Central memory CD8-positive, alpha-beta T cell (primary cell): ENCODE data around the gene VTN.

Experiments used
- ATAC-seq: fragments of 150-1000 bp; cut with Tn5 transposase; replicated peaks from 2 replicates; pipeline ENCODE4 v1.10.0; 2022; ENCODE audit warnings: mild to moderate bottlenecking, moderate FRiP score, moderate number of reproducible peaks; ENCODE audit not compliant: poor library complexity, severe bottlenecking; ENCODE audit errors: extremely low read depth
- DNase-seq, 2 donors: peaks; one replicate each; pipeline ENCODE4 v3.0.0; 2021; ENCODE audit warnings: low spot score in 2 of 2
- H3K27ac Mint-ChIP-seq: one replicate; pipeline ENCODE4 v1.8.0; 2022; ENCODE audit warnings: low read depth, mild to moderate bottlenecking, moderate library complexity, mixed read lengths
- H3K27me3 Mint-ChIP-seq: one replicate; pipeline ENCODE4 v1.8.0; 2022; ENCODE audit warnings: mixed read lengths
- H3K36me3 Mint-ChIP-seq: one replicate; pipeline ENCODE4 v1.8.0; 2022; ENCODE audit warnings: mild to moderate bottlenecking, moderate library complexity, mixed read lengths; ENCODE audit not compliant: insufficient read depth
- H3K4me1 Mint-ChIP-seq: one replicate; pipeline ENCODE4 v1.8.0; 2022; ENCODE audit warnings: mixed read lengths
- H3K4me3 Mint-ChIP-seq: one replicate; pipeline ENCODE4 v1.8.0; 2022; ENCODE audit warnings: mild to moderate bottlenecking, moderate library complexity, mixed read lengths
- H3K9me3 Mint-ChIP-seq: one replicate; pipeline ENCODE4 v1.8.0; 2022; ENCODE audit warnings: mixed read lengths

VTN gene

DNA sequence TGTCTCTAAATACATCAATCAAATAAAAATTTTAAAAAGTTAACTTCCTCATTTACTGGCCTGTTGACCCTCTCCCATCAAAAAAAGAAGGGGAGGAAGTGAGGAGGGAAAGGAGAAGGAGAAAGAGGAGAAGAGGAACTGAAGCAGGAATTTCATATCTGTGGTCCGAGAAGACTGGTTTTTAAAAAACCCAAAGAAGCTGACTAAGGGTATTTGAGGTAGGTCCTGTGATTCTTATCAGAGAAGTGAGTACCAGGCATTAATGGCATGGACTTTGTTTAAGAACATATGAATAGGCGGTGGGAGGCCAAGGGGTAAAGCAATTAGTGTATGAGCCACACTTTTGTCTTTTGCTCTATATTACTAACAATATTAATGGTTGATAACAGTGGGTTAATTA, 33.9 kb upstream of the VTN start:
- no peaks in the 10 kb centered on the region for H3K4me1 Mint-ChIP-seq
- H3K27me3 Mint-ChIP-seq, result peaks cover 18% of the 10 kb centered on the region
- H3K9me3 Mint-ChIP-seq, result no peaks in the 10 kb centered on the region
- H3K4me3 Mint-ChIP-seq, result peak overlapping the region; percentile 71
- peak overlapping the region; percentile 62 for H3K27ac Mint-ChIP-seq
- DNase-seq (no peak), ATAC-seq (no peak)
- H3K36me3 Mint-ChIP-seq, result peaks cover 2% of the 10 kb centered on the region

DNA sequence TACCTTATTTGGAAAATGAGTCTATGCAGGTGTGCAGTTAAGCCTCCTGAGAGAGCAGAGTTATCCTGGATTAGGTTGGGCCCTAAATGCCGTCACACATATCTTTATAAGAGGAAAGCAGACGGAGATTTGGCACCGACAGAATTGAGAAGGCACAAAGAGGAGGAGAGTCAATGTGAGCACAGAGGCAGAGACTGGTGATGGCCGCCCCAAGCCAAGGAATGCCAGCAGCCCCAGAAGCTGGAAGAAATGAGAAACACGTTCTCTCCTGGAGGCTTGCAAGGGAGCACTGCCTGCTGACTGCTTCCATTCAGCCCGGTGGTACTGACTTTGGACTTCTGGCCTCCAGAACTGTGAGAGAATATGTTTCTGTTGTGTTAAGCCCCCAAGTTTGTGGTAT, 32.7 kb upstream of the VTN start:
- peaks cover 2% of the 10 kb centered on the region for H3K36me3 Mint-ChIP-seq

DNA sequence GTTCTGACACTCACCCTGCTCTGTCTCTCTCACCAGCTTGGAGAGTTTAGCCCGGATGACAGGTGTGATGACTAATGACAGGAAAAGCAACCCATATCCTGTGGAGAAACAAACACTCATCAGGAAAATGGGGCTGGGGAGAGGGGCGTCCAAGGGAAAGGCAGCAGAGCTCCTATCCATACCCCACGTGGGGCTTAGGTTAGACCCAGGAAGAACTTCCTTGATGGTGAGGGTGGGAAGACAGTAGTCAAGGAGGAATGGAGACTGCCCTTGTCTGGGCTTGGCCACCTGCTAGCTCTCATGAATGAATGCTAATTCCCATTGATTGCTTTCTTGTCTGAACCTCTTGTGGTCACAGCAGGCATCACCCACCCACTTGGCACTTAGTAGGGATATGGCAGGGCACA, 32.1 kb upstream of the VTN start:
- Mint-ChIP-seq H3K27ac (no peak overlapping the region), H3K9me3 (no peaks in the 10 kb centered on the region), H3K36me3 (peaks cover 4% of the 10 kb centered on the region), H3K4me3 (no peak overlapping the region), H3K4me1 (no peaks in the 10 kb centered on the region), H3K27me3 (peaks cover 1% of the 10 kb centered on the region)
- ATAC-seq (no peak), DNase-seq (no peak)

More for the DNA sequence above, 32.7 kb upstream of the VTN start:
- Mint-ChIP-seq H3K27me3 (peaks cover 7% of the 10 kb centered on the region), H3K9me3 (no peaks in the 10 kb centered on the region), H3K27ac (peak overlapping the region; percentile 65), H3K4me3 (no peak overlapping the region), H3K4me1 (no peaks in the 10 kb centered on the region)
- no peak for ATAC-seq
- DNase-seq, result no peak

DNA sequence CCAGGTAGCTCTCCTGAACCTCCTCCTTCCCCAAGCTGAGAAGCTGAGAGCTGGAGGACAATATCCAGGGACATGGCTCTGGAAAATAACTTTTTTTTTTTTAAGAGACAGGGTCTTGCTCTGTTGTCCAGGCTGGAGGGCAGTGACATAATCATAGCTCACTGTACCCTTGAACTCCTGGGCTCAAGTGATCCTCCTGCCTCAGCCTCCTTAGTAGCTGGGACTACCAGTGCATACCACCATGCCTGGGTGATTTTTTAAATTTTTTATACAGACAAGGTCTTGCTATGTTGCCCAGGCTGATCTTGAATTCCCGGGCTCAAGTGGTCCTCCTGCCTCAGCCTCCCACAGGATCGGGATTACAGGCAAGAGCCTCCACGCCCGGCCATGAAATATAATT, 29.7 kb upstream of the VTN start:
- no peaks in the 10 kb centered on the region for H3K27me3 Mint-ChIP-seq
- H3K4me3 Mint-ChIP-seq, result no peak overlapping the region
- H3K36me3 Mint-ChIP-seq, result peaks cover 4% of the 10 kb centered on the region
- H3K27ac Mint-ChIP-seq, result no peak overlapping the region
- no peaks in the 10 kb centered on the region for H3K9me3 Mint-ChIP-seq
- ATAC-seq (no peak), DNase-seq (no peak)
- H3K4me1 Mint-ChIP-seq, result no peaks in the 10 kb centered on the region

DNA sequence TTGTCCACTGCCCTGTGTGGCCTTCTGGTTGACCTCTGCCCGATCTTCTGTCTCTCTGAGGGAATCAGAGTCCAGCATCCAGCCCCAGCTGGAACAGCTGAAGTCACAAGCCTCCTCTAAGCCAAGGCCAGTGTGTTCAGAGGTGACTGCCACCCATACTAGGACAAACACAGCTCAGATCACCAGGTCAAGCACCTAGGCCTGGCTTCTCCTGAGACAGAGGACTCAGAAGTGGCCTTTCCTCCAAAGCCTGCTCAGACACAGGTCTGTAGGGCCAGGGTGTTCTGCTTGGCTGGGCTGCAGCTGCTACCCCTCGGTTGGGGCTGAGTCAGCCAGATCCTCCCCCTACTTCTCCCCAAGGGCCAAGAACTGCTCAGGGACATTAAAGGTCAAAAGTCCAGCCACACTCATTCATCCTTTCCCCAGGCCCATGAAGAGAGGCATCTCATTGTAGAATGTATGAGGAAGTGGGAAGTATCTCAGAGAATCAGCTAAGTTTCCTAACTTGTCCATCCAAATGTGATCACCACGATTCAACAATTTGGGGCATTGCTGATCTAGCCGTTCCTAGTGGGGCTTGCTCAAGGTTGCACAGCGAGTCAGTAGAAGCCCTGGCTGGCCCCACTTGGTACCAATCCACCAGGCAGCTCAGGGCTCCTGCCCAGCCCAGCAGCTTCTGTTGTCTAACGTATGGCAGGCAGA, 28.3 kb upstream of the VTN start:
- Mint-ChIP-seq H3K4me1 (no peaks in the 10 kb centered on the region), H3K9me3 (no peaks in the 10 kb centered on the region), H3K27ac (peak overlapping the region; percentile 45), H3K4me3 (no peak overlapping the region), H3K36me3 (peaks cover 8% of the 10 kb centered on the region), H3K27me3 (no peaks in the 10 kb centered on the region)
- no peak for DNase-seq
- no peak for ATAC-seq

- Mint-ChIP-seq H3K4me3 (no peak overlapping the region), H3K27ac (peak overlapping the region; percentile 45), H3K27me3 (no peaks in the 10 kb centered on the region), H3K9me3 (no peaks in the 10 kb centered on the region), H3K4me1 (no peaks in the 10 kb centered on the region), H3K36me3 (peaks cover 10% of the 10 kb centered on the region)
- no peak for ATAC-seq
- no peak for DNase-seq
These were observed 27.7 kb upstream of the VTN start for GRCh38 chr17:28397687-28398279.

DNA sequence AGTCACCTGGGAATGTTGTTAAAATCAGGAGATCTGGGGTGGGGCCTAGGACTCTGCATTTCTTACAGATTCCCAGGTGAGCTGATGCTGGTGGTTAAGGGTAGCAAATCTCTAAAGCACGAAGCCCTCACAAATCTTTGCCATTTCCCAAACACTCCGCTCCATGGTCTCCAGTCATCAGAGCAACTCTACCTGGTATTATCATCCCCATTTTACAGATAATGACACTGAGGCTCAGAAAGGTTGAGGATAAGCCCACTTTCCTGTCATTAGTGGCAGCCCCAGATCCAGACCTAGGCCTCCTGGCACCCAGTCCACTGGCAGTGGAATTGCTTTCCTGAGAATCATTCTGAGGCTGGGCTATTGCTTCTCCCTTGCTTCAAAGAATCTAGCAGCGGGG, 27.2 kb upstream of the VTN start:
- ATAC-seq, result no peak
- Mint-ChIP-seq H3K27me3 (no peaks in the 10 kb centered on the region), H3K4me3 (no peak overlapping the region), H3K27ac (no peak overlapping the region), H3K4me1 (no peaks in the 10 kb centered on the region), H3K9me3 (no peaks in the 10 kb centered on the region), H3K36me3 (peaks cover 12% of the 10 kb centered on the region)
- no peak for DNase-seq

- Mint-ChIP-seq H3K9me3 (no peaks in the 10 kb centered on the region), H3K4me1 (no peaks in the 10 kb centered on the region), H3K36me3 (peaks cover 12% of the 10 kb centered on the region), H3K27me3 (no peaks in the 10 kb centered on the region), H3K4me3 (no peak overlapping the region), H3K27ac (no peak overlapping the region)
- ATAC-seq, result no peak
- DNase-seq, result no peak
These were observed 26.6 kb upstream of the VTN start for GRCh38 chr17:28396635-28397239.

GRCh38 chr17:28395968-28396367, 25.9 kb upstream of the VTN start:
- no peak for ATAC-seq
- Mint-ChIP-seq H3K27me3 (no peaks in the 10 kb centered on the region), H3K27ac (no peak overlapping the region), H3K4me3 (no peak overlapping the region), H3K36me3 (peaks cover 18% of the 10 kb centered on the region), H3K4me1 (no peaks in the 10 kb centered on the region), H3K9me3 (no peaks in the 10 kb centered on the region)
- DNase-seq, result no peak

DNA sequence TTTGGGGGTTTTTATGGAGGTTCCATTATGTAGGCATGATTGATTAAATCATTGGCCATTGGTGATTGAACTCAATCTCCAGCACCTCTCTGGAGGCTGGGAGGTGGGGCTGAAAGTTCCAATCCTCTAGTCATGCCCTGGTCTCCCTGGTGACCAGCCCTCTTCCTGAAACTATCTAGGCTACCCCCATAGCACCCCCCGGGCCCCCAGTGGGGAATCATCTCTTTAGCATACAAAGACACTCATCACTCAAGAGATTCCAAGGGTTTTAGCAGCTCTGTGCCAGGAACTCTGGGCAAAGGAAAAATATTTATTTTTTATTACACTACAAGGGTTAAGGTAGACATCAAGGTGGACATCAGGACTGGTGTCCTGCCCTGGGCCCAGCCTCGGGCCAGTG, 25.3 kb upstream of the VTN start:
- peaks cover 23% of the 10 kb centered on the region for H3K36me3 Mint-ChIP-seq
- no peak for ATAC-seq
- H3K4me1 Mint-ChIP-seq, result no peaks in the 10 kb centered on the region
- H3K4me3 Mint-ChIP-seq, result no peak overlapping the region
- H3K9me3 Mint-ChIP-seq, result no peaks in the 10 kb centered on the region
- peak overlapping the region; percentile 17 for H3K27ac Mint-ChIP-seq
- no peak for DNase-seq
- H3K27me3 Mint-ChIP-seq, result no peaks in the 10 kb centered on the region

GRCh38 chr17:28394337-28395116, 24.4 kb upstream of the VTN start:
- Mint-ChIP-seq H3K36me3 (peaks cover 31% of the 10 kb centered on the region), H3K9me3 (no peaks in the 10 kb centered on the region), H3K27me3 (no peaks in the 10 kb centered on the region), H3K4me1 (no peaks in the 10 kb centered on the region), H3K4me3 (no peak overlapping the region), H3K27ac (no peak overlapping the region)
- ATAC-seq (no peak), DNase-seq (no peak)

DNA sequence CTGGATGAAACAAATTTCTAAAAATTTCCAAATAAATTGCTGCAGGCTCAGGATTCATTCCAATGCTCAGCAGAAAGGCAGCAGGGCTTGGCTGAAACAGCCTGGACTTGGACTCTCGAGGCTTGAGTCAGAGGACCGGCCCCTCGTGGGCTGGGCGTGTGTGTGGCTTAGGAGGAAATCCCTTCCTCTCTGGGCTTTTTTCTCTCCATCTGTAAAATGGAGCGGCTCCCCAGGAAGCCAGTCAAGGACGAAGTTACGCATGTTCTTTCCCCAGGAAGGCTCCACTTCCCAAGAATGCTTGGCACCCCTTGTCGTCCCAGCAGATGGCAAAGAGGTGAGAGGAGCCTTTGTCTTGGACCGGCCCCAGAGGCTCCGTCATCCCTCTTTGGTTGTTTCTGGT, 22.4 kb upstream of the VTN start:
- Mint-ChIP-seq H3K27ac (no peak overlapping the region), H3K4me1 (peaks cover 4% of the 10 kb centered on the region), H3K36me3 (peaks cover 39% of the 10 kb centered on the region), H3K27me3 (no peaks in the 10 kb centered on the region), H3K9me3 (no peaks in the 10 kb centered on the region), H3K4me3 (no peak overlapping the region)
- DNase-seq (no peak), ATAC-seq (no peak)
